DND-41 (cell line): ENCODE results near the gene TMEM88.

Experiments used
- ATAC-seq: fragments of 200-7000 bp; cut with Tn5 transposase; 3 replicates; pipeline ENCODE4 v1.9.1; 2021; ENCODE audit warnings: low read depth; ENCODE audit not compliant: insufficient read depth
- DNase-seq: peaks from one replicate; pipeline ENCODE4 v3.0.0-alpha.2; 2020
- H2AFZ ChIP-seq: 2 replicates; pipeline ENCODE4 v1.6.0; 2012; ENCODE audit warnings: low read depth, low read length
- H3K27ac ChIP-seq: 2 replicates; pipeline ENCODE4 v1.5.1; 2012; ENCODE audit warnings: low read length, inconsistent platforms
- H3K27me3 ChIP-seq: fragments of 200-600 bp; sonication (generic); 2 replicates; pipeline ENCODE4 v1.6.0; 2012; ENCODE audit warnings: low read length, mild to moderate bottlenecking, inconsistent platforms; ENCODE audit not compliant: insufficient read depth, poor library complexity
- H3K36me3 ChIP-seq: 2 replicates; pipeline ENCODE4 v1.5.1; 2012; ENCODE audit warnings: low read length, inconsistent platforms; ENCODE audit not compliant: insufficient read depth
- H3K4me1 ChIP-seq: 2 replicates; pipeline ENCODE4 v1.5.1; 2012; ENCODE audit warnings: mild to moderate bottlenecking, low read length; ENCODE audit not compliant: insufficient read depth
- H3K4me2 ChIP-seq: 2 replicates; pipeline ENCODE4 v1.6.0; 2012; ENCODE audit warnings: mild to moderate bottlenecking, moderate library complexity, low read length, inconsistent platforms; ENCODE audit not compliant: insufficient read depth
- H3K4me3 ChIP-seq, 2 experiments: fragments of 200-600 bp in 1 of 2; shearing (Covaris generic) in 1 of 2; 2 replicates each; pipeline ENCODE4 v1.5.1; 2012 to 2016; ENCODE audit warnings: inconsistent platforms in 2 of 2, low read length in 2 of 2, mild to moderate bottlenecking in 2 of 2, low read depth in 1 of 2, moderate library complexity in 1 of 2
- H3K79me2 ChIP-seq: 2 replicates; pipeline ENCODE4 v1.6.0; 2012; ENCODE audit warnings: low read length, inconsistent platforms; ENCODE audit not compliant: insufficient read depth
- H3K9ac ChIP-seq: 2 replicates; pipeline ENCODE4 v1.6.0; 2012; ENCODE audit warnings: low read depth, mild to moderate bottlenecking, inconsistent platforms, low read length, moderate library complexity
- H3K9me3 ChIP-seq: 2 replicates; pipeline ENCODE4 v1.5.1; 2012; ENCODE audit warnings: low read length, moderate library complexity, mild to moderate bottlenecking, inconsistent platforms; ENCODE audit not compliant: insufficient read depth, severe bottlenecking
- H4K20me1 ChIP-seq: 2 replicates; pipeline ENCODE4 v1.6.0; 2012; ENCODE audit warnings: low read length; ENCODE audit not compliant: insufficient read depth
- EZH2 ChIP-seq: IDR thresholded peaks from 3 replicates; pipeline ENCODE4 v1.6.1; 2012; ENCODE audit warnings: borderline replicate concordance, low read depth, mild to moderate bottlenecking, moderate library complexity, low read length, inconsistent platforms; ENCODE audit not compliant: severe bottlenecking
- TF ChIP-seq, protein P1 (sequence below): IDR thresholded peaks from 2 replicates; pipeline ENCODE4 v1.5.1; 2012; ENCODE audit warnings: borderline replicate concordance, low read length, moderate library complexity, mild to moderate bottlenecking; ENCODE audit not compliant: poor library complexity, severe bottlenecking; ENCODE audit errors: extremely low read depth

TMEM88 gene

DNA sequence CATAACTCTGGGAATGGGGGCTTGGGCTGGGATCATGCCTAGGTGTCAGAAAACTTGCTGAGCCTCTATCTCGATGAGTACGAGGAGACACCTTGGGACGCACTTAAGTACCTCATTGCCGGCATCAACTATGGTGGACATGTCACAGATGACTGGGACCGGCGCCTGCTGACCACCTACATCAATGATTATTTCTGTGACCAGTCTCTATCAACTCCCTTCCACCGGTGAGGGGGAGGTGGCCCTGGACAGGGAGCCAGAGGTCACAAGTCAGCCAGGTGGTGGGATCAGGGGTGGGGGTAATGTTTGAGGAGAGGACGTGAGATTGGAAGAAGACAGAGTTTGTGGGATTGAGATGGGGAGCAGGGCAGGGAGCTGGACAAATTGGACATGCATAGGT, 24.2 kb upstream of the TMEM88 start:
- no peak for ATAC-seq
- no peak overlapping the region for H3K4me3 ChIP-seq
- H3K27ac ChIP-seq = no peak overlapping the region
- no peak for DNase-seq
- H3K9ac ChIP-seq = no peak overlapping the region
- H3K9me3 ChIP-seq = no peaks in the 10 kb centered on the region
- no peak overlapping the region for H3K4me2 ChIP-seq
- no peaks in the 10 kb centered on the region for H3K79me2 ChIP-seq
- H3K27me3 ChIP-seq = peaks cover 10% of the 10 kb centered on the region
- TF ChIP-seq, protein P1, sequence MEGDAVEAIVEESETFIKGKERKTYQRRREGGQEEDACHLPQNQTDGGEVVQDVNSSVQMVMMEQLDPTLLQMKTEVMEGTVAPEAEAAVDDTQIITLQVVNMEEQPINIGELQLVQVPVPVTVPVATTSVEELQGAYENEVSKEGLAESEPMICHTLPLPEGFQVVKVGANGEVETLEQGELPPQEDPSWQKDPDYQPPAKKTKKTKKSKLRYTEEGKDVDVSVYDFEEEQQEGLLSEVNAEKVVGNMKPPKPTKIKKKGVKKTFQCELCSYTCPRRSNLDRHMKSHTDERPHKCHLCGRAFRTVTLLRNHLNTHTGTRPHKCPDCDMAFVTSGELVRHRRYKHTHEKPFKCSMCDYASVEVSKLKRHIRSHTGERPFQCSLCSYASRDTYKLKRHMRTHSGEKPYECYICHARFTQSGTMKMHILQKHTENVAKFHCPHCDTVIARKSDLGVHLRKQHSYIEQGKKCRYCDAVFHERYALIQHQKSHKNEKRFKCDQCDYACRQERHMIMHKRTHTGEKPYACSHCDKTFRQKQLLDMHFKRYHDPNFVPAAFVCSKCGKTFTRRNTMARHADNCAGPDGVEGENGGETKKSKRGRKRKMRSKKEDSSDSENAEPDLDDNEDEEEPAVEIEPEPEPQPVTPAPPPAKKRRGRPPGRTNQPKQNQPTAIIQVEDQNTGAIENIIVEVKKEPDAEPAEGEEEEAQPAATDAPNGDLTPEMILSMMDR = no peak
- no peak for TF ChIP-seq EZH2
- H3K36me3 ChIP-seq = no peaks in the 10 kb centered on the region
- no peaks in the 10 kb centered on the region for H4K20me1 ChIP-seq
- H2AFZ ChIP-seq = no peak overlapping the region
- peaks cover 27% of the 10 kb centered on the region for H3K4me1 ChIP-seq

DNA sequence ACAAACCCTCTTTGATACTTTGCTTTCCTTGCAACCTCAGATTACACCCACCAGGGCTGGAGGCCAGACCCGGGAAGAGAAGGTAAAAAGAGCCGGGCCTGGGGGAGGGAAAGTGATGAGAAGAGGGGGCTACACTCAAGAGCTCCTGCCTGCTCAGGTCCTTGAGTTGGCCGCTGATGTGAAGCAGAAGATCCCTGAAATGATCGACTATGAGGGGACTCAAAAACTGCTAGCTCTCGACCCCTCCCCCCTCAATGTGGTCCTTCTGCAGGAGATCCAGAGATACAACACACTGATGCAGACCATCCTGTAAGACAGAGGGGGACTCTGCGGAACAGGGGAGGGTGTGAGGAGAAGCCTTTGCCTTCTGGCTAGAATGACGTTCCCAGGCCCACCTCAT, 23.6 kb upstream of the TMEM88 start:
- Histone ChIP-seq H3K36me3 (no peaks in the 10 kb centered on the region), H3K79me2 (no peaks in the 10 kb centered on the region), H3K4me3 (no peak overlapping the region), H3K27ac (no peak overlapping the region), H3K4me1 (peaks cover 33% of the 10 kb centered on the region), H4K20me1 (0 out of 2 replicates have a peak, but pooled peaks cover 2% of the 10 kb centered on the region), H3K9ac (no peak overlapping the region), H3K27me3 (peaks cover 13% of the 10 kb centered on the region), H2AFZ (no peak overlapping the region), H3K9me3 (no peaks in the 10 kb centered on the region), H3K4me2 (no peak overlapping the region)
- no peak for TF ChIP-seq EZH2
- TF ChIP-seq, protein P1 = no peak
- ATAC-seq (no peak), DNase-seq (no peak)

DNA sequence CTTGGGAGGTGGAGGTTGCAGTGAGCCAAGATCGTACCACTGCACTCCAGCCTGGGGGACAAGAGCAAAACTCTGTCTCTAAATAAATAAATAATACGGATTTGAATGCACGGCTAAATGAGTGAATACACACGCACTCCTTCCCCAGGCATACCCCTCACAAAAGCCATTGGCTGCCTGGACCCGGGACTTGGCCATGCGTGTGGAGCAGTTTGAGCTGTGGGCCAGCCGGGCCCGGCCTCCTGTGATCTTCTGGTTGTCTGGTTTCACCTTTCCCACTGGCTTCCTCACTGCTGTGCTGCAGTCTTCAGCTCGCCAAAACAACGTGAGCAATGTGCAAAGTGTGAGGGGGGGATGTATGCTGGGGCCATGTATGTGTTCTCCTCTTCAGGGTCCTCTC, 22.4 kb upstream of the TMEM88 start:
- no peak for DNase-seq
- no peak for TF ChIP-seq EZH2
- TF ChIP-seq, protein P1 = no peak
- Histone ChIP-seq H3K27ac (no peak overlapping the region), H3K4me3 (no peak overlapping the region), H3K9ac (no peak overlapping the region), H3K4me1 (peaks cover 45% of the 10 kb centered on the region), H3K9me3 (no peaks in the 10 kb centered on the region), H2AFZ (no peak overlapping the region), H3K79me2 (no peaks in the 10 kb centered on the region), H3K27me3 (peaks cover 25% of the 10 kb centered on the region), H3K4me2 (no peak overlapping the region), H3K36me3 (no peaks in the 10 kb centered on the region), H4K20me1 (0 out of 2 replicates have a peak, but pooled peaks cover 2% of the 10 kb centered on the region)
- no peak for ATAC-seq
